BLaER1 (cell line): ENCODE data around the gene PTTG1IP.
A peak's percentile ranks its signal among the peaks of the same experiment; 100 is the strongest.
"Not testable (repeated sequence)": the region's sequence is repeated elsewhere in the genome, so short reads cannot be mapped to it uniquely, and the experiment has no call there.

Experiments
- H3K27ac ChIP-seq: shearing (Covaris generic); formaldehyde crosslinking; 2 replicates; pipeline ENCODE4 v1.8.1; 2022
- H3K27me3 ChIP-seq: shearing (Covaris generic); formaldehyde crosslinking; 2 replicates; pipeline ENCODE4 v1.8.1; 2022
- H3K36me3 ChIP-seq: shearing (Covaris generic); formaldehyde crosslinking; 2 replicates; pipeline ENCODE4 v1.8.1; 2022
- H3K4me1 ChIP-seq: shearing (Covaris generic); formaldehyde crosslinking; 2 replicates; pipeline ENCODE4 v1.8.1; 2022
- H3K4me2 ChIP-seq: shearing (Covaris generic); formaldehyde crosslinking; 2 replicates; pipeline ENCODE4 v1.8.1; 2022
- H3K4me3 ChIP-seq: shearing (Covaris generic); formaldehyde crosslinking; 2 replicates; pipeline ENCODE4 v1.8.1; 2022
- H3K9ac ChIP-seq: shearing (Covaris generic); formaldehyde crosslinking; 2 replicates; pipeline ENCODE4 v1.8.1; 2022
- H3K9me3 ChIP-seq: shearing (Covaris generic); formaldehyde crosslinking; 2 replicates; pipeline ENCODE4 v1.8.1; 2022
- H4K20me1 ChIP-seq: shearing (Covaris generic); formaldehyde crosslinking; 2 replicates; pipeline ENCODE4 v1.8.1; 2022
- Cebpa-rat ChIP-seq: shearing (Covaris generic); IDR thresholded peaks from 2 replicates; pipeline ENCODE4 v1.8.1; 2022

PTTG1IP gene

GRCh38 chr21:44886113-44887075, 12.9 kb upstream of the PTTG1IP start:
- no peak overlapping the region for H3K27ac ChIP-seq
- 0 out of 2 replicates have a peak, but pooled peaks cover 26% of the 10 kb centered on the region for H4K20me1 ChIP-seq
- H3K36me3 ChIP-seq: peaks cover 14% of the 10 kb centered on the region; the same call in 1 of the 2 replicates
- H3K9ac ChIP-seq: no peak overlapping the region
- no peak overlapping the region for H3K4me2 ChIP-seq
- H3K4me3 ChIP-seq: no peak overlapping the region
- H3K27me3 ChIP-seq: 0 out of 2 replicates have a peak, but pooled peaks cover 5% of the 10 kb centered on the region
- peaks cover 62% of the 10 kb centered on the region for H3K4me1 ChIP-seq
- TF ChIP-seq Cebpa-rat: no peak
- H3K9me3 ChIP-seq: no peaks in the 10 kb centered on the region

GRCh38 chr21:44885615-44886014, 12.1 kb upstream of the PTTG1IP start:
- Histone ChIP-seq H3K9ac (no peak overlapping the region), H3K36me3 (peaks cover 14% of the 10 kb centered on the region; the same call in 1 of the 2 replicates), H4K20me1 (0 out of 2 replicates have a peak, but pooled peaks cover 18% of the 10 kb centered on the region), H3K27ac (no peak overlapping the region), H3K4me3 (no peak overlapping the region), H3K27me3 (0 out of 2 replicates have a peak, but pooled peaks cover 5% of the 10 kb centered on the region), H3K9me3 (no peaks in the 10 kb centered on the region), H3K4me1 (peaks cover 62% of the 10 kb centered on the region), H3K4me2 (no peak overlapping the region)
- no peak for TF ChIP-seq Cebpa-rat

GRCh38 chr21:44884097-44884496, 10.6 kb upstream of the PTTG1IP start:
- no peak overlapping the region for H3K4me2 ChIP-seq
- no peak overlapping the region for H3K9ac ChIP-seq
- H3K27me3 ChIP-seq: 0 out of 2 replicates have a peak, but pooled peaks cover 5% of the 10 kb centered on the region
- peaks cover 14% of the 10 kb centered on the region; the same call in 1 of the 2 replicates for H3K36me3 ChIP-seq
- H3K9me3 ChIP-seq: no peaks in the 10 kb centered on the region
- H4K20me1 ChIP-seq: 0 out of 2 replicates have a peak, but pooled peaks cover 17% of the 10 kb centered on the region
- no peak overlapping the region for H3K4me3 ChIP-seq
- TF ChIP-seq Cebpa-rat: no peak
- no peak overlapping the region for H3K27ac ChIP-seq
- H3K4me1 ChIP-seq: peaks cover 62% of the 10 kb centered on the region

- Histone ChIP-seq H3K4me2 (peak overlapping the region; percentile 85), H3K27me3 (0 out of 2 replicates have a peak, but pooled peaks cover 5% of the 10 kb centered on the region), H3K4me3 (no peak overlapping the region), H3K4me1 (peaks cover 58% of the 10 kb centered on the region), H3K27ac (no peak overlapping the region), H3K9ac (no peak overlapping the region), H4K20me1 (0 out of 2 replicates have a peak, but pooled peaks cover 15% of the 10 kb centered on the region), H3K9me3 (no peaks in the 10 kb centered on the region), H3K36me3 (peaks cover 14% of the 10 kb centered on the region; the same call in 1 of the 2 replicates)
- no peak; the same call in 1 of the 2 replicates for TF ChIP-seq Cebpa-rat
Observed at GRCh38 chr21:44883250-44883649, 9.8 kb upstream of the PTTG1IP start.

GRCh38 chr21:44881198-44881872, 7.8 kb upstream of the PTTG1IP start:
- Histone ChIP-seq H3K27ac (peak overlapping the region; percentile 75), H3K4me1 (peaks cover 55% of the 10 kb centered on the region), H3K4me3 (peak overlapping the region; percentile 5; the same call in 1 of the 2 replicates), H3K27me3 (0 out of 2 replicates have a peak, but pooled peaks cover 5% of the 10 kb centered on the region), H3K36me3 (peaks cover 7% of the 10 kb centered on the region; the same call in 1 of the 2 replicates), H3K9me3 (no peaks in the 10 kb centered on the region), H3K9ac (peak overlapping the region; percentile 30), H3K4me2 (peak overlapping the region; percentile 85), H4K20me1 (no peaks in the 10 kb centered on the region)
- TF ChIP-seq Cebpa-rat: no peak

- TF ChIP-seq Cebpa-rat: no peak; the same call in 1 of the 2 replicates
- peak overlapping the region; percentile 30; the same call in 1 of the 2 replicates for H3K9ac ChIP-seq
- no peaks in the 10 kb centered on the region for H4K20me1 ChIP-seq
- peak overlapping the region; percentile 85 for H3K4me2 ChIP-seq
- H3K4me1 ChIP-seq: peaks cover 62% of the 10 kb centered on the region
- H3K9me3 ChIP-seq: no peaks in the 10 kb centered on the region
- H3K4me3 ChIP-seq: peak overlapping the region; percentile 5
- H3K27me3 ChIP-seq: 0 out of 2 replicates have a peak, but pooled peaks cover 5% of the 10 kb centered on the region
- H3K27ac ChIP-seq: peak overlapping the region; percentile 75
- no peaks in the 10 kb centered on the region for H3K36me3 ChIP-seq
Observed at GRCh38 chr21:44880405-44881197, 7.1 kb upstream of the PTTG1IP start.

GRCh38 chr21:44879238-44879637, 5.7 kb upstream of the PTTG1IP start:
- Histone ChIP-seq H3K4me2 (peak overlapping the region; percentile 85; the same call in 1 of the 2 replicates), H3K4me1 (peaks cover 76% of the 10 kb centered on the region), H3K27me3 (peaks cover 11% of the 10 kb centered on the region; the same call in 1 of the 2 replicates)
- H3K4me3 ChIP-seq, H3K9ac ChIP-seq, H3K27ac ChIP-seq, H4K20me1 ChIP-seq, H3K9me3 ChIP-seq, H3K36me3 ChIP-seq: not testable (repeated sequence)

GRCh38 chr21:44878053-44878982, 4.8 kb upstream of the PTTG1IP start:
- no peak for TF ChIP-seq Cebpa-rat
- Histone ChIP-seq H3K36me3 (no peaks in the 10 kb centered on the region), H3K9me3 (no peaks in the 10 kb centered on the region), H3K4me3 (no peak overlapping the region), H3K27me3 (peaks cover 12% of the 10 kb centered on the region; the same call in 1 of the 2 replicates), H4K20me1 (no peaks in the 10 kb centered on the region), H3K4me1 (peaks cover 75% of the 10 kb centered on the region), H3K27ac (no peak overlapping the region), H3K9ac (no peak overlapping the region), H3K4me2 (peak overlapping the region; percentile 18; the same call in 1 of the 2 replicates)
